GM21360 (cell line): ENCODE results near the gene CTDNEP1.

Source experiments
- ATAC-seq: cut with Tn5 transposase; IDR thresholded peaks from one replicate; pipeline ENCODE4 v1.9.1; 2021; ENCODE audit warnings: mild to moderate bottlenecking, moderate library complexity; ENCODE audit not compliant: unreplicated experiment

The CTDNEP1 gene

DNA sequence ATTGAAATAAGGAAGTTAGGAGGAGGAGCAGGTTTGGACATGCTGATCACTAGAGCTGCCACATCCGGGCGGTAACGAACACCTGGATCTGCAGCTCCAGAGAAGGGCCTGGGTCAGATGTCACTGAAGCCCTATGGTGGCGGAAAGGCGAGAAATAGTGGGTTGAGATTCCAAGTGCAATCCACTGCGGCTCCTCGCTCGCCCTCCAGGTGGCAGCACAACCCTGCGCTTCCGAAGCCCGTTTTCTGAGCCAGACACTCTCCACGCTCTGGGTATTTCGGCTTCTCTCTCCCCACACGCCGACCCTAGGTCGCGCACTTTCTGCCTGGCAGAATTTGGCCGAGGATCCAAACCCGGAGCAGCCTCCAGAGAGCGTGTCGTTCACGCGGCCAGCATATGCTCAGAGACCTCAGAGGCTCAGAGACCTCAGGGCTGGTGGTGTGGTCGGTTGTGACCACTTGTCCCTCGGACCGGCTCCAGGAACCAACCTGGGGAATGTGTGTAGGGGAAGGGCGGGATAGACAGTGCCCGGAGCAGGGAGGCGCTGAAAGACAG, 29.1 kb upstream of the CTDNEP1 start:
- peak; percentile 64 for ATAC-seq

DNA sequence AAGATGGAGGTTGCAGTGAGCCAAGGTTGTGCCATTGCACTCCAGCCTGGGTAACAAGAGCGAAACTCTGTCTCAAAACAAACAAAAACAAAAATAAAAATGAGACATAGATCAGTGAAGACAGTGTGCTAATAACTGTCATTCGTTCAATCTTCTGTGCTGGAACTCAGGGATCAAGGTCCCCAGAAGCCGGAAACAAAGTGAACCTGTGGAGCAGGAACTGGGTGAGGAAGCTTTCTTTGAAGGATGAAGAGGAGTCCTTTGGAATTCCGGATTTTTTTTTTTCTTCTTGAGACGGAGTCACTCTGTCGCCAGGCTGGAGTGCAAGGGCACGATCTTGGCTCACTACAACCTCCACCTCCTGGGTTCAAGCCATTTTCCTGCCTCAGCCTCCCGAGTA, 27.9 kb upstream of the CTDNEP1 start:
- no peak for ATAC-seq

DNA sequence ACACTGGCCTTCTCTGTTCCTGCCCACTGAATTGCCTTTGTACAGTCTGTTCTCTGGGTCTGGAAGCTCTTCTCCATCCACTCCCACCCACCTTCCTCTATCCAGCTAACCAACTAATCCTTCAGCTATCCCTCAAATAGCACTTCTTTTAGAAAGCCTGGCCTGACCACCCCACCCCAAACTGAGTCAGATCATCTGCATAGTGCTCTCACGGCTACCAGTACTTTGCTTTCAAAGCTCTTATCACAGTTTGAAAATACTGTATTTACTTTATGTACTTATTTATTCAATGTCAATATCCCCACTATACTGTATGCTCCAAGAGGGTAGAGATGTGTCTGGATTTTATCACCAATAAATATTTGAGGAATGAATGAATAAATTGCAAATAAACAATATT, 15.2 kb upstream of the CTDNEP1 start:
- ATAC-seq: no peak

GRCh38 chr17:7263801-7264078, 12.2 kb upstream of the CTDNEP1 start:
- no peak for ATAC-seq

DNA sequence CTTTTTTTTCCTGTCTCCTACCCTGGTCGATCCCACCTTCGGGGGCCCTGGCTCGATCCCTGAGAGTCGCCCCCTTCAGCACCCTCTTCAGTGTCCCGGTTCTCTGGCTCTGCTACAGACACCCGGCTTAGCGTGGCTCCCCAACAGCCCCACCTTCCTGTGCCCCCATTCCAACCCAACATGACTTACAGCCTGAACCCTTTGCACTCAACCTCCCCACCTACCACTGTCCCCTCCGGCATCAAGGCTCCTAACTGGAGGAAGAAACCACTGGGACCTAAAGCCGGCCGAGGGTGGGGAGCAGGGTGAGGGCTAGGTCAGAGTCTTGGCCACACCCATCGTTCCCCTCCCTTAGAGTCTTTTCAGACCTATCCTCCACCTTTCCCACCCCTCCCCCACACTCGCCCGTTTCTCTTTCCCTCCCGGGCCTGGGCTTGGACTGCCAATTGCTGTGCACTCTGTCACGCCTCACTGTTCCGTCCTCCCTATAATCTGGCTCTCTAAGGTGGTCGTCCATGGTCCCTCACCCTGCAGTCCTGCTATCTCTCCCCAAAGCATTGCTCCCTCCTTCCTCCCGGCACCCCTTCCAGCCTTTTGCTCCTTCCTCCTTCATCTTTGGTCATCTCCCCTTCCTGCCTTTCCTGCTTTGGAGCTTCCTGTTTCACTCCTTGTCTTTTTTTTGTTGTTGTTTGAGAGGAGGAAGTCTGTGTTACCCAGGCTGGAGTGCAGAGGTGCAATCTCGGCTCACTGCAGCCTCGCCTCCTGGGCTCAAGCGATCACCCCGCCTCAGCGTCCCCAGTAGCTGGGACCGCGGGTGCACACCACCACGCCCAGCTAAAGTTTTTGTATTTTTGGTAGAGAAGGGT, 11.6 kb upstream of the CTDNEP1 start:
- ATAC-seq: no peak

GRCh38 chr17:7262192-7262934, 10.8 kb upstream of the CTDNEP1 start, which contains the start of gene CLDN7:
Gene CLDN7 (minus strand): TSS chr17:7262478. CDS start chr17:7262043, 435 bp downstream.
- ATAC-seq: no peak

DNA sequence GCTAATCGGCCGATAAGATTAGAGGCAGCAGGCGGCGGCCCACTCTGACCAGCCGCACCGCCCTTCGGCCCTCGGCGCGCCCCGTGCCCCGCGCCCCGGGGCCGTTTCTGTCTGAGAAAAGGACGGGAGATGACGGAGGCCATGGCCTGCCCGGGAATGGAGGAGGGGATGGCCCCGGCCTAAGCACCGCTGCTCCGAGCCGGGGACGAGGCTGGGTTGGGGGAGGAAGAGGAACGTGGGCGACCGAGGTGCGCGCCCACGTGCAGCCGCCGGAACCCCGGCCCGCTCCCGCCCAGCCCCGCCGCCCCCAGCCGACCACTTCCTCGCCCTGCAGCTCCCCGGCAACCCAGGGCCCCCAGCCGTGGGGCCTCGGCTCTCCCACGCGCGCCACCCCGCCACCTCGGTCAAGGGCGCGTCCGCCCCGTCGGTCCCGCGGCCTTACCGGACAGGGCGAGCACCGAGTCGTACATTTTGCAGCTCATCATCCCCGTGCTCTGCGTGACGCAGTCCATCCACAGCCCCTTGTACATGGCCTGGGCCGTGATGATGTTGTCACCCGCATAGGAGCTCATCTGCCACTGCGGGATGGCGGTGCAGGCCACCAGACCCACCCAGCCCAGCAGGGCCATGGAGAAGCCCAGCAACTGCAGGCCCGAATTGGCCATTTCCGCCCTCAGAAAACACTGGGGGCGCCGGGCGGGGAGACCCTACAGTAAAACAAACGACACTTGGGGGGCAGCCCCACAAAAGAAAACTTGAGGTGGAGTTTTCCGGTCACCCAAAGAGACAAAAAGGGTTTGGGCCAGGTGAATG, 10.1 kb upstream of the CTDNEP1 start:
- no peak for ATAC-seq

DNA sequence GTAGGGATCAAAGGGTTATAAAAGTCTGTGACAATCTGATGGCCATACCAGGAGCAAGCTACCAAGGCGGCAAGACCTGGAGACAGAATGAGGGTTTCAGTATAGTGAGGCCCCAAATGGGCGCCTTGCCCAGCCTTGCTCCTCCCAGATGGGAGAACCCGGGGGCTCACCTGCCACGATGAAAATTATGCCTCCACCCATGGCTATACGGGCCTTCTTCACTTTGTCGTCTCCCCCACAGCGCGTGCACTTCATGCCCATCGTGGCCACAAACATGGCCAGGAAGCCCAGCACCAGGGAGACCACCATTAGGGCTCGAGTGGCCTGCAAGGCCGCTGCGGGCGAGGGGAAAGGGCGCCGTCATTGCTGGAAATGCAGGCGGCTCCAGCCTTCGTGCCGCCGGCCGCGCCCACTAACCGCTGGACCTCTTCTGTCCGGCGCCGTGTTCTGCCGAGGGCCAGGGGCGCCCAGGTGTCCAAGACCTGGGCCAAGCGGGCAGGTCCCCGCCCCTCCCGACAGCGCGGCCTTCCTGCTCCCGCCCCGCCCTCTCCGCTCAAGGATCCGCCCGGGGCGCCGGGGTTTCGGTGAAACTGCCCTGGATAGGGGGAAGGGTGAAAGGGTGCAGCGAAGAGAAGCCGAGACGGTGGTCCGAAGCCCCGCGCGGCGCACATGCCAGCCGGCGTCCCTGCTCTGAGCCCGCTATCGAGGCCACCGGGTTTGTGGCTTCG, 9.3 kb upstream of the CTDNEP1 start:
- ATAC-seq: no peak

GRCh38 chr17:7260151-7260550, 8.6 kb upstream of the CTDNEP1 start:
- ATAC-seq: no peak

DNA sequence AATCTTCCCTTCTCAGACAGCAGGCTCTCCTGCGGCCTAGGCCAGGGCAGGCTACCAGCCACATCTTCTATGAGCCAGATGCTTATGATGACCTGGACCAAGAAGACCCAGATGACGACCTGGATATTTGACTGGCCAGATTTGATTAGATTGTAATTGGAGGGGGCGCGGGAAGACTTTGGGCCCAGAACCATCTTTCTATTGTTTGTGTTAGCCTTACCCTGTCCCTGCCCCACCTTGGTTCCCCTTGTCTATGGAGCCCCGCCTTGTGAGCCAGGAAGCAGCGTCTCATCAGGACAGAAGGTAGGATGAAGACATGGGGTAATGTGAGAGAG, 8.0 kb upstream of the CTDNEP1 start:
- no peak for ATAC-seq

DNA sequence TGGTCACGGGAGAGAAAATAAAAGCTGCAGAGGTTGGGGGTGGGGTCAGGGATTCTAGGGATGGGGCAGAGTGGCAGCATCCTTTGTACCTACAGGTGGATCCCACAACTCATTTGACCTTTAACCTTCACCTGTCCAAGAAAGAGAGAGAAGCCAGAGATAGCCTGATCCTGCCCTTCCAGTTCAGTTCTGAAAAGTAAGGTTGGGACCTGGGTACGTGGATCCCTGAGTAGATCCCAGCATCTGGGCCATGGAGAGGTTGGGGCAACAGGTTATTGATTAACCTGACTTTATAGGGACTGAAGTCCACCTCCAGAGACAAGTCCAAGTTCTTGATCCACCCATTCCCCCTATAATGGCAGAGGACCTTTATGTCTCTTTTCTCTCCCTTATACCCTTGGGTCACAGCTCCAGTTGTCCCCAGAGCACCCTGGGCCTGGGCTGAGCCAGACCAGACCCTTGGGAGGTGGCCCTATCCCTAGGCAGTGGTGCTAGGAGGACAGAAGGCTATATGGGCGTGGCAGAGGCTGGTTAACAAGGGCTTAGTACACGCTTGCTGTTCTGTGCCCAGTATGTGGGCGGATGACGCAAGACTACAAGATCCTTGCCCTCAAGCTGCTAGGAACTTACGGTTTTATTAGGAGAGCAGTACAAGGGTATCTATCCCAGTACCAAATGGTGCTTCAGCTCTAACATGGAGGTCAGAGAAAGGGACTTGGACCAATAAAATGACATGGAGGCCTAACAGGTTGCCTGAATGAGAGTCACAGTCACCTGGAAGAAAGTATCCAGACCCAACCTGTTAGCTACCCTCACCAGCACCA, 7.4 kb upstream of the CTDNEP1 start:
- ATAC-seq: no peak

GRCh38 chr17:7256766-7257456, 5.4 kb upstream of the CTDNEP1 start:
- no peak for ATAC-seq

DNA sequence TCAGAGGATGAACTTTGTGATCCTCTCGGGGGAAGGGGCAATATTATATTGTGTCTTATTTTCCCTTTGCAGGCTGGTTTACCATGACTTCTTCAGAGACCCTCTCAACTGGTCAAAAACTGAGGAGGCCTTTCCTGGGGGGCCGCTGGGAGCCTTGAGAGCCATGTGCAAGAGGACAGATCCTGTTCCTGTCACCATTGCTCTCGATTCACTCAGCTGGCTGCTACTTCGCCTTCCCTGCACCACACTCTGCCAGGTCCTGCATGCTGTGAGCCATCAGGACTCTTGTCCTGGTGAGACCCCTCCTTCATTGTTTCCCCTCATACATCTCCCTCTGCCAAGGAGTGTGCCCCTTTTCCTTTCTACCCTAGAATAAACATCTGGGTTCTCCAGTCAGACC, 3.0 kb upstream of the CTDNEP1 start:
- no peak for ATAC-seq

- ATAC-seq: no peak
Measured at GRCh38 chr17:7253082-7253481, 1.5 kb upstream of the CTDNEP1 start.

DNA sequence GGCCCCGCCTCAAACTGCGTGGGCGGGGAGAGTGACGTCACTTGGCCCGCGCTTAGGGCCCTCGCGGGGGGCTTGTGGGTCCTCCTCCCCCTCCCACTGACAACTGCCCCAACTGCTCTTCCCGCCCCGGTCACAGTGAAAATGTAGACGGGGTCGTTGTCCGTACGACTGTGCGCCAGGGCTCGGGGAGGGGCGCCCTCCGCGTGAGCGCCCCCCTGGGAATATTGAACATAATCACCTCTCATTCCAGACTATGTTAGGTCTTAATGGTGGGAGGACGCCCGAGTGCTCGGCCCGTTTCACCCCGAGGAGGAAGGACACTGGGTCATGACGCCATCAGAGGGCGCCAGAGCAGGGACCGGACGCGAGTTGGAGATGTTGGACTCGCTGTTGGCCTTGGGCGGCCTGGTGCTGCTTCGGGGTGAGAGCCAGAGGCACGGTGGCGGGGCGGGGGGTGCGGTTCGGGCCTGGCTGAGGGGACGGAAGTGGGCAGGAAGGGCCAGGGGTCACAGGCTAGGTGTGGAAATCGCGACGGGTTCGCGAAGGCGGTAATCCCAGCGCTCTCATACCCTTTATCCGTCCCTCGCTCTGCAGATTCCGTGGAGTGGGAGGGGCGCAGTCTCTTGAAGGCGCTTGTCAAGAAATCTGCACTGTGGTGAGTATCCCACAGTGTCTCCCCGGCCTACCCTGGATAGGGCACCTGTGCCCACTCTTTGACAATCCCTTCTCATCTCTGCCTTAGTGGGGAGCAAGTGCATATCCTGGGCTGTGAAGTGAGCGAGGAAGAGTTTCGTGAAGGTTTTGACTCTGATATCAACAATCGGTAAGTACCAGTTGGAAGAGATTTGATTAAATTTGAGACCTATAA, 876 bp upstream of the CTDNEP1 start, which contains the start of gene ELP5:
TSS of gene ELP5 (plus strand) at position 40 of the 868 bp plus-strand sequence. CDS start at position 376, 336 bp downstream.
- ATAC-seq: peak; percentile 43

- no peak for ATAC-seq
Measured at GRCh38 chr17:7250695-7251627, 573 bp downstream of the CTDNEP1 start.

GRCh38 chr17:7249830-7250229, 1.7 kb downstream of the CTDNEP1 start:
- ATAC-seq: no peak
